ENCODE results near the gene CACNA1C.
"Not testable (repeated sequence)": the region's sequence is repeated elsewhere in the genome, so short reads cannot be mapped to it uniquely, and the experiment has no call there.

Gene CACNA1C

DNA sequence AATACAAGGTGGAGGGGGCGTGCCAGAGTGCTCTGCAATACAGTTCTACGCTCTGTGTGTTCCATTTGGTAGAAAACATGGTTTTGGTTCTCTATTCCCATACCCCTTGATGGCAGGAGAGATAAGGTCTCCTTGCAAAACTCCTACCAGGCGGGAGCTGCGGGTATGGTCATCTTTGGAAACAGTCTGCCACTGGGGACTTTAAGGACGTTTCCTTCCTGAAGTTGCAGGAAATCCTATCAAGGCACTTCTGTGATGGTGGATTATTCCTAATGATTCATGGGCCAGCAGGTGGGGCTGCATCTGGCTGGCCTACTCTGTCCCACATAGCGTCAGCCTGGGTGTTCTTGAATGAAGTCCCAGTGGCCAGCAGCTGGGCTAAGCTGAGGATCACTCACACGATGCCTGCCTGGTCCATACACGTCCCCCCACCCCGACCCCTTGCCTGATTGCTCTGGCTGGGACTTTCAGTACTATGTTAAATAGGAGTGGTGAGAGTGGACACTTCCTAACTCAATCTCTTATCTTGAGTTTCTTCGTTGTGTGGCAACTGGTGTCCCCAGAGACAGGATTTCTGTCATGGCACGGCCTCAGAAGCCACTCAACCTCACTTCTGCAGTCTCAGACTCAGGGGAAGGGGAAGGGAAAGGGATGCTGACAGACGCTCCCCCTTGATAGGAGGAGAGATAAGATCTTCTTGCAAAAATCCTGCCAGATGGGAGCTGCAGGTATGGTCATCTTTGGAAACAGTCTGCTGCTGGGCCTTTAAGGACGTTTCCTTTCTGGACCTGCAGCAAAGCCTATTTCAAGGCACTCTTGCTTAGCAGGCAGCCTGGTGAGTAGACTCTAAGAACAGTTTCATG lies 680.9 kb downstream of the CACNA1C start:
- no peak for DNase-seq

- DNase-seq, result no peak
Measured at GRCh38 chr12:2735432-2735831, 682.6 kb downstream of the CACNA1C start.

GRCh38 chr12:2737656-2738241 lies 685.0 kb downstream of the CACNA1C start:
- DNase-seq, result no peak

DNA sequence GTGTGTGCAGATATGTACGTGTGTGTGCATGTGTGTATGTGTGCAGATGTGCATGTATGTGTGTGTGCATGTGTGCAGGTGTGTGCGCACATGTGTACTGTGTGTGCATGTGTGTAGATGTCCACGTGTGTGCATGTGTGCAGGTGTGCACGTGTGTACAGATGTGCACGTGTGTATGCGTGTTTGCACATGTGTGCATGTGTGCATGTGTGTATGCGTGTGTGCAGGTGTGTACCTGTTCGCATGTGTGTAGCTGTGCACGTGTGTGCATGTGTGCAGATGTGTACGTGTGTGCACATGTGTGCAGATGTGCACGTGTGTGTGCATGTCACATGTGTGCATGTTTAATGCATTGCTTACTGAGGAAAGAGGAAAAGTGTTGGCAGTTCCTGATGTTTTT lies 686.3 kb downstream of the CACNA1C start:
- no peak for DNase-seq

DNA sequence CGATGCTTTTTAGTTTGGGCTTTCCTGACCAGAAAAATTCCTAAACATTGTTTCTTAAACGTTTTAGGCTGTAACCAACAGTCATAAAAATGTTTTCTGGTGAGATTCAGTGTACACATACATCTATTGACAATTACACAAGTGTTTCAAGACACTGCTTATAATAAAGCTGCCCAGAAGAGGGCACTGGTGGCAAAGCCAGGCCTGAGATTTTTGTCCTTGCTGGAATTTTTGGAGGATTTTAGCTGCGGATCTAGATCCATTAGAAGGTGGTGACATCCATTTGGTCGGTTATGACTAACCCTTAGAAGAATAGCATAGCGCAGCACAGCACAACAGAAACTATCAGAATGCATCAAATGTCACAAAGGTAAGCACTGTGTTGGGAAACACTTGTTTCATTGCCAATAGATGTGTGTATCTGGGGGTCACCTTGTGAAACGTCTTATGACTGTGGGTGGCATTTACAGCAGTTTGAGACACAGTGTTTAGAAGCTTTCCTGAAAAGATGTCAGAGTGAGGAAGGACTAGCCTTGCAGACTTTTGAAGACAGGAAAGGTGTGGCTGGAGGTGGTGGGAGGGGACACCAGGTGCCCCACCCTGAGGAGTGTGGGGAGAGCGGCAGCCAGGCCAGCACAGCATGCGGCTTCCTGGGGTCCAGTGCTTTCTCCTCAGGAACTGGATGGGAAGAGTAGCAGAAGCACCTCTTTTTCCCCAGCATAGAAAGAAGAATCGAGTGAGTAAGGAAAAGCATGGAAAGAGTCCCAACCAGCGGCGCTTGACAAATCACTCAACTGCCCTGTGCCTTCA lies 687.2 kb downstream of the CACNA1C start:
- no peak for DNase-seq

DNA sequence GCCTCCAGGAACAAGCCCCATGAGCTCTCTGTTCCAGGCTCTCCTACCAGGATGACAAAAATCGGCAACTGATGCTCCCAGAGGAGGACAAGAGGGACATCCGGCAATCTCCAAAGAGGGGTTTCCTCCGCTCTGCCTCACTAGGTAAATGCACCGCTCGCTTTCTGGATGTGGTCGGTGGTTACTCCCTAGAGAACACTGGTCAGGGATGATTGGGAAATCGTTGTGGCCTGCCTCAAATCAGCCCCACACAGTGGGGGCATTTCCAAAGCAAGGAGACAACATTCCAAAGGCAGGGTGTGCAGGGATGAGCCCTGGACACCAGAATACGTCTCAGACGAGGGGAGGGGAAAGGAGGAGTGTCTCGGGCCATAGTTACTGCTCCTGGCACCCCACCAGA lies 689.2 kb downstream of the CACNA1C start:
- DNase-seq, result not testable (repeated sequence)

DNA sequence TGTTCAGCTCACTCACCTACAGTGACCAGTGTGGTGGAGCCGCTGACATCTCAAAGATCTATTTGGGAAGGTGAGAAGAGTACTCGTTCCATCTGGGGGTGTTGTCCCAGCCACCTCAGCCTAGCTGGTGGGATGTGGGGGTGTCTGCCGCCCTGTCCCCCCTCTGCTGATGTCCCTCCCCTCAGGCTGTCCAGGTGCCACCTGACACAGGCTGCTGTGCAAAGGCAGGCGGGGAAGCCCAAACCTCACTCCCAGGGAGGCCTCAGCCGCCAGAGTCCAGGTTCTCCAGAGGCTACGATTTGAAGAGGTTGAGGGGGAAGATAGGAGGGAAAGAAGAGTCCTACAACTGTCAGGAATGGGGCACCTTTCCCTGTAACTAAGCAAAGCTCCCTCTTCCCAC lies 690.7 kb downstream of the CACNA1C start:
- DNase-seq, result no peak

- no peak for DNase-seq
Measured at GRCh38 chr12:2745655-2746054, 692.9 kb downstream of the CACNA1C start.

Data from CD4-positive, alpha-beta T cell treated with Interleukin-12 subunit alpha and Interleukin-12 subunit beta, for 1 hour (primary cell).